ENCODE results near the gene ESPNL. TPM values are rescaled to one million over a fixed set of nuclear protein-coding genes. Genes with fewer than 3 reads are reported as not detected.
A peak's percentile ranks its signal among the peaks of the same experiment; 100 is the strongest.
"Not testable (repeated sequence)": the region's sequence is repeated elsewhere in the genome, so short reads cannot be mapped to it uniquely, and the experiment has no call there.

Gene ESPNL
- total RNA-seq, 2 experiments from 2014 or later, result 0.11 to 0.27 TPM

DNA sequence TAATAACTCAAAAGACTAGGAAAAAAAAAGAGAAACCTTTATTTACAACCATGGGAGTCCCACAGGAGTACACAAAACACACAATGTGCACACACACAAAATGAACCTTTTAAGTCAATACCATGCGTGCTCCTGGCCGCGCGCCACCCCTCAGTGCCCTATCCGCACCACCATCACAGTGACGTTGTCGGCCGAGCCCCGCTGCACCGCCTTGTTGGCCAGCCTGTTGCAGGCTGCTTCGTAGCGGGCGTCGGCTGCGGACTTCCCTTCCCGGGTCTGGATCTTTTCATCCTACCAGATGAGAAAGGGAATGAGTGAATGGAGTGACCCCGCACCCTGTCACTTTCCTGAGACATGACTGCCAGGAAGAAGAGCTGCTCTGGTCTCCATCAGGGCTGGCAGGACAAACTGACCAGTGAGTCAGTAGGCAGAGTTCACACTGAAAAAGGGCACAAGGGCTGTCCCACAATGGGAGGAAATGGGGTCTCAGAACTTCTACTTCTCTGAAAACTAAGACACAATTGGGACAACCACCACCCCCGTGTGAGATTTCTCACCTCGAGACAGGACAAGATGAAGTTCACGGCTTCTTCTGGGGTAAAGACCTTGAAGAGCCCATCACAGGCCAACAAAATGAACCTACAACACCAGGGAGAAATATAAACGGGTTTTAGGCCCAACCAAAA, 70.4 kb downstream of the ESPNL start:
- no peaks in the 10 kb centered on the region for H3K27me3 Mint-ChIP-seq
- ChIA-PET POLR2A (no interaction called here), CTCF (no interaction called here)
- no peak for ATAC-seq
- H3K4me1 Mint-ChIP-seq (ENCODE audit: low read depth), result no peaks in the 10 kb centered on the region
- no peaks in the 10 kb centered on the region for H3K9me3 Mint-ChIP-seq
- H3K27ac Mint-ChIP-seq, result no peak overlapping the region
- H3K36me3 Mint-ChIP-seq (ENCODE audit: low read depth), result peaks cover 21% of the 10 kb centered on the region
- intact Hi-C loops (cut with micrococcal nuclease), result no loop called here
- TF ChIP-seq, protein P1, sequence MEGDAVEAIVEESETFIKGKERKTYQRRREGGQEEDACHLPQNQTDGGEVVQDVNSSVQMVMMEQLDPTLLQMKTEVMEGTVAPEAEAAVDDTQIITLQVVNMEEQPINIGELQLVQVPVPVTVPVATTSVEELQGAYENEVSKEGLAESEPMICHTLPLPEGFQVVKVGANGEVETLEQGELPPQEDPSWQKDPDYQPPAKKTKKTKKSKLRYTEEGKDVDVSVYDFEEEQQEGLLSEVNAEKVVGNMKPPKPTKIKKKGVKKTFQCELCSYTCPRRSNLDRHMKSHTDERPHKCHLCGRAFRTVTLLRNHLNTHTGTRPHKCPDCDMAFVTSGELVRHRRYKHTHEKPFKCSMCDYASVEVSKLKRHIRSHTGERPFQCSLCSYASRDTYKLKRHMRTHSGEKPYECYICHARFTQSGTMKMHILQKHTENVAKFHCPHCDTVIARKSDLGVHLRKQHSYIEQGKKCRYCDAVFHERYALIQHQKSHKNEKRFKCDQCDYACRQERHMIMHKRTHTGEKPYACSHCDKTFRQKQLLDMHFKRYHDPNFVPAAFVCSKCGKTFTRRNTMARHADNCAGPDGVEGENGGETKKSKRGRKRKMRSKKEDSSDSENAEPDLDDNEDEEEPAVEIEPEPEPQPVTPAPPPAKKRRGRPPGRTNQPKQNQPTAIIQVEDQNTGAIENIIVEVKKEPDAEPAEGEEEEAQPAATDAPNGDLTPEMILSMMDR (IDR thresholded peaks at IDR 0.05), result no peak
- no peak for DNase-seq
- no peak overlapping the region for H3K4me3 Mint-ChIP-seq

DNA sequence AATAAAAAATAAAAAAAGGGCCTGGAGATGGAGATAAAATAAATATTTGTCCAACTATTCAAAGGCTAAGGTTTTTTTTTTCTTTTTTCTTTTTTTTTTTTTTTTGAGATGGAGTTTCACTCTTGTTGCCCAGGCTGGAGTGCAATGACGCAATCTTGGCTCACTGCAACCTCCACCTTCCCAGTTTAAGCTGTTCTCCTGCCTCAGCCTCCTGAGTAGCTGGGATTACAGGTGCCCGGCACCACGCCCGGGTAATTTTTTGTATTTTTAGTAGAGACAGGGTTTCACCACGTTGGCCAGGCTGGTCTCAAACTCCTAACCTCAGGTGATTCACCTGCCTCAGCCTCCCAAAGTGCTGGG, 70.9 kb downstream of the ESPNL start:
- ATAC-seq; DNase-seq; H3K27me3 Mint-ChIP-seq; H3K4me1 Mint-ChIP-seq (ENCODE audit: low read depth); H3K4me3 Mint-ChIP-seq; CTCF ChIA-PET; H3K27ac Mint-ChIP-seq; POLR2A ChIA-PET; intact Hi-C loops (cut with micrococcal nuclease); H3K9me3 Mint-ChIP-seq: not testable (repeated sequence)
- H3K36me3 Mint-ChIP-seq (ENCODE audit: low read depth), result peaks cover 24% of the 10 kb centered on the region

DNA sequence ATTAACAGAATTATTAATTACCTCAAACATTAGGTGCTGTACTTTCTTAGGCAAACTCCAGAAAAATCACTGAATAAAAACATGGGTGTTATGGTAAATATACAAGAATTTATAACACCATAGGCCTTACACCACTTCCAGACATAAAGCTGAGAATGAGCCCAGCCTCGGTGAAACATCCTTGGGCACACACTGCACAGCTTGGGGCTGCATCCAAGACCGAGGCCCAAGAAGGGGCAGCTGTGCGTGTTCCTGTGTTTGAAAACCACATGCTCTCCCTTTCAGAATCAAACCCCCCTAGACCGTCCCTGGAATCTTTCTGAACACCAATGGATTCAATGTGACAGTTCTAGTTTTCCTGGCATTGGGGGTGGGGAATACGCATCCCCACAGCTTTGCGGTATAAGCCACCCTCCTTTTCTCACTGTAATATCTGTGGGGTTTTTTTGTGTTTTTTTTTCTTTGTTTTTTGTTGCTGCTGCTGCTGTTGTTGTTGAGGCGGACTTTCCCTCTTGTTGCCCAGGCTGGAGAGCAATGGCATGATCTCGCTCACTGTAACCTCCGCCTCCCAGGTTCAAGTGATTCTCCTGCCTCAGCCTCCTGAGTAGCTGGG, 71.5 kb downstream of the ESPNL start:
- no peak overlapping the region for H3K4me3 Mint-ChIP-seq
- peaks cover 27% of the 10 kb centered on the region for H3K36me3 Mint-ChIP-seq (ENCODE audit: low read depth)
- no peak overlapping the region for H3K27ac Mint-ChIP-seq
- no peaks in the 10 kb centered on the region for H3K4me1 Mint-ChIP-seq (ENCODE audit: low read depth)
- ChIA-PET CTCF (no interaction called here), POLR2A (no interaction called here)
- intact Hi-C loops (cut with micrococcal nuclease), result no loop called here
- no peaks in the 10 kb centered on the region for H3K27me3 Mint-ChIP-seq
- no peaks in the 10 kb centered on the region for H3K9me3 Mint-ChIP-seq
- ATAC-seq, result no peak
- DNase-seq, result no peak
- TF ChIP-seq, protein P1 (IDR thresholded peaks at IDR 0.05), result no peak

DNA sequence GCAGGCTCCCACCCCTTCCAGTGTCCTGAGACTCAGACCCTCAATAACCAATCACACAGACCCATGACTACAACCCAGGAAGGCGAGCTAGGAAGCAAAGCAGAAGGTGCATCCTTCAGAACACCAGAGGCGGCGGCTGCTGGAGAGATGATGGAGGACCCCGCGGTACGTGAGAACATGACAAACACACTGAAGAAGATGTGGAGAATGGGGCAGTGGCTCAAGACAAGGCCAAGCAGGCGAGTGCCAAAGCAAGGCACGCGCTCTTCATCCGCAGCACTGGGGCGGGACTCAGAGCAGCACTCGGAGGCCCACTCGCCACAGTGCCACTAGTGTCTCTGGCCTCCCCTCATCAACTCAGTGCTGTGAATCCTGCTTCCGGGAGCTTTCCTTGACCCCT, 72.3 kb downstream of the ESPNL start:
- Mint-ChIP-seq H3K4me1 (ENCODE audit: low read depth) (no peaks in the 10 kb centered on the region), H3K27ac (no peak overlapping the region), H3K9me3 (no peaks in the 10 kb centered on the region), H3K36me3 (ENCODE audit: low read depth) (peaks cover 30% of the 10 kb centered on the region), H3K4me3 (no peak overlapping the region), H3K27me3 (no peaks in the 10 kb centered on the region)
- POLR2A ChIA-PET, result no interaction called here
- DNase-seq (no peak), ATAC-seq (no peak)
- CTCF ChIA-PET, result no interaction called here
- TF ChIP-seq, protein P1 (IDR thresholded peaks at IDR 0.05), result no peak
- intact Hi-C loops (cut with micrococcal nuclease), result no loop called here

DNA sequence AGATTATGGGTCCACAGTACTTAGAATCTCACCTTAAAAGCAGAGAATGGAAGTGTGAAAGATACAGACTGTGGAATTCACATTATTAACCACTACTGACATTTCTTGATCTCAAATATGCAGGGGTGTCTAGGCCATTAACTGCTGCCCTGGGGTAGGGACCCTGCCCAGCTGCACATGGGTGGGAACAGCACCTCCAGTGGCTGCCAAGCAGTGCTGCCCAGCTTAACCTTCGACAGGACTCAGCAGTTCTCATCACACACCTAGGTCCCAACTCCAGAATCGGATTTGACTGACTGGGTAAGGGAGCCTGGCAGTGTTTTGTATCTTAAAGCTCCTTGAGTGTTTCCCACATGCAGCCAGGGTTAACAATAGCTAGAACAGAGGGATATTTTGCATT, 73.6 kb downstream of the ESPNL start:
- H3K4me1 Mint-ChIP-seq (ENCODE audit: low read depth), result no peaks in the 10 kb centered on the region
- ChIA-PET POLR2A (no interaction called here), CTCF (no interaction called here)
- no peaks in the 10 kb centered on the region for H3K9me3 Mint-ChIP-seq
- intact Hi-C loops (cut with micrococcal nuclease), result no loop called here
- H3K4me3 Mint-ChIP-seq, result no peak overlapping the region
- H3K36me3 Mint-ChIP-seq (ENCODE audit: low read depth), result peaks cover 31% of the 10 kb centered on the region
- ATAC-seq (no peak), DNase-seq (no peak)
- TF ChIP-seq, protein P1 (IDR thresholded peaks at IDR 0.05), result peak; percentile 24
- no peaks in the 10 kb centered on the region for H3K27me3 Mint-ChIP-seq
- H3K27ac Mint-ChIP-seq, result no peak overlapping the region
